Spinal cord (tissue), 10 donors: ENCODE results near the gene UBE2Z. TPM values are rescaled to one million over a fixed set of nuclear protein-coding genes. Genes with fewer than 3 reads are reported as not detected.

Source experiments
- DNase-seq, 6 donors: peaks; one replicate each; pipeline versions ENCODE4 v3.0.0 to v3.0.0-alpha.2; 2013 to 2015; ENCODE audit warnings: low spot score in 6 of 6, low read depth in 4 of 6
- H3K27ac ChIP-seq: one replicate; pipeline ENCODE4 v1.5.1; 2013; ENCODE audit warnings: low read depth, low read length, control low read depth
- H3K27me3 ChIP-seq: one replicate; pipeline ENCODE4 v1.6.1; 2013; ENCODE audit warnings: low read length; ENCODE audit not compliant: control insufficient read depth, insufficient read depth
- H3K36me3 ChIP-seq: one replicate; pipeline ENCODE4 v1.6.1; 2013; ENCODE audit warnings: low read length; ENCODE audit not compliant: control insufficient read depth, insufficient read depth
- H3K4me1 ChIP-seq: one replicate; pipeline ENCODE4 v1.6.1; 2013; ENCODE audit warnings: low read length; ENCODE audit not compliant: control insufficient read depth, insufficient read depth
- H3K4me3 ChIP-seq: one replicate; pipeline ENCODE4 v1.5.1; 2013; ENCODE audit warnings: low read depth, low read length, control low read depth
- H3K9me3 ChIP-seq: one replicate; pipeline ENCODE4 v1.6.1; 2013; ENCODE audit warnings: low read length; ENCODE audit not compliant: control insufficient read depth, insufficient read depth
- WGBS: methylation state at CpG from one replicate; pipeline ENCODE4 v1.1.5; 2013; ENCODE audit warnings: missing lambda C conversion rate; ENCODE audit not compliant: insufficient coverage; 5-methylcytosine and 5-hydroxymethylcytosine counted together
- polyA plus RNA-seq, 2 donors: library from polyadenylated mRNA; unstranded; fragments of 120-200 nt; gene quantifications; one replicate each; pipeline ENCODE4 v1.2.1, GENCODE V29; 2013; ENCODE audit not compliant: insufficient read length in 2 of 2
- total RNA-seq, 2 donors: library from RNA; depleted of rRNA in 1 of 2; stranded (reverse); fragments of 120-200 nt in 1 of 2; fragments of >200 nt in 1 of 2; gene quantifications; one replicate each; pipeline versions ENCODE4 v1.2.3 to v1.2.4, GENCODE V29; 2013 to 2014
- donor health status: healthy.

The UBE2Z gene
- total and polyA plus RNA-seq, 4 donors = 54.1 to 89.3 (median 73.0) TPM

GRCh38 chr17:48951572-48951971 lies 43.4 kb downstream of the UBE2Z start:
- no peak for DNase-seq
- 93% methylated on average over 4 of the region's 5 CpGs for WGBS
- H3K9me3 ChIP-seq = no peaks in the 10 kb centered on the region
- no peaks in the 10 kb centered on the region for H3K27me3 ChIP-seq
- no peaks in the 10 kb centered on the region for H3K4me1 ChIP-seq
- H3K27ac ChIP-seq = no peak overlapping the region
- H3K4me3 ChIP-seq = no peak overlapping the region
- H3K36me3 ChIP-seq = no peaks in the 10 kb centered on the region

GRCh38 chr17:48952904-48953303 lies 44.7 kb downstream of the UBE2Z start:
- Histone ChIP-seq H3K9me3 (no peaks in the 10 kb centered on the region), H3K27me3 (no peaks in the 10 kb centered on the region), H3K27ac (no peak overlapping the region), H3K4me1 (no peaks in the 10 kb centered on the region), H3K36me3 (no peaks in the 10 kb centered on the region), H3K4me3 (no peak overlapping the region)
- no CpG with 5 or more reads among the region's 5 CpGs for WGBS
- no peak for DNase-seq

- Histone ChIP-seq H3K4me1 (no peaks in the 10 kb centered on the region), H3K36me3 (no peaks in the 10 kb centered on the region), H3K4me3 (no peak overlapping the region), H3K27ac (no peak overlapping the region), H3K9me3 (no peaks in the 10 kb centered on the region), H3K27me3 (peaks cover 2% of the 10 kb centered on the region)
- no peak for DNase-seq
- WGBS = 79% methylated on average over 2 of the region's 7 CpGs
Measured at GRCh38 chr17:48954300-48954755, 46.1 kb downstream of the UBE2Z start.

- Histone ChIP-seq H3K4me3 (no peak overlapping the region), H3K4me1 (no peaks in the 10 kb centered on the region), H3K36me3 (no peaks in the 10 kb centered on the region), H3K27ac (no peak overlapping the region), H3K9me3 (no peaks in the 10 kb centered on the region), H3K27me3 (peaks cover 8% of the 10 kb centered on the region)
- 21% methylated on average over 10 of the region's 11 CpGs for WGBS
- DNase-seq = no peak
Measured at GRCh38 chr17:48960834-48961515, 52.8 kb downstream of the UBE2Z start.

- 88% methylated on average over 1 of the region's 10 CpGs for WGBS
- H3K27me3 ChIP-seq = peaks cover 8% of the 10 kb centered on the region
- no peak for DNase-seq
Measured at GRCh38 chr17:48961516-48962233, 53.5 kb downstream of the UBE2Z start.

DNA sequence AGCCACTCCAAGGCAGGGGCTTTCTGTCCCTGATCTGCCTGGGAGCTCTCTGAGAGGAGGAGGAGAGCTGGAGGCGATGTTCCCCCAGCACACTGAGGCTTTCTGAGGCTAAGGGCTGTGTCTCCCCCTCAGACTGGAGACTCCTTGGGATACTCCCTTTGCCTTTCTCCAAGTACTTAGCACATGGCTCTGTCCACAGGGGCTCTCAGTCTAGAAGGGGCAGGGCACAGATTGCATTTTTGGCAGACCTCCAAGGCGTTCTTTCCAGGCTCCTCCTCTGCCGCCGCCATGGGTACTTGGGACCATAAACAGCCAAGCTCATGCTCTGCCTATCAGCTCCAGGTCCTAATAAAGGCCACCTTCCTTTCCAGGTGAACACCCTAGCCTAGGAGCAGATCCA lies 62.0 kb downstream of the UBE2Z start:
- DNase-seq = peak in 1 of 6 donors; percentile 28
- Histone ChIP-seq H3K9me3 (no peaks in the 10 kb centered on the region), H3K4me3 (no peak overlapping the region), H3K36me3 (no peaks in the 10 kb centered on the region), H3K4me1 (no peaks in the 10 kb centered on the region), H3K27me3 (no peaks in the 10 kb centered on the region), H3K27ac (no peak overlapping the region)
- 52% methylated on average over 4 of the region's 4 CpGs for WGBS

More at GRCh38 chr17:48961516-48962233, 53.5 kb downstream of the UBE2Z start:
- no peaks in the 10 kb centered on the region for H3K4me1 ChIP-seq
- H3K27ac ChIP-seq = no peak overlapping the region
- H3K36me3 ChIP-seq = no peaks in the 10 kb centered on the region
- no peak overlapping the region for H3K4me3 ChIP-seq
- H3K9me3 ChIP-seq = no peaks in the 10 kb centered on the region

- Histone ChIP-seq H3K27me3 (no peaks in the 10 kb centered on the region), H3K4me3 (no peak overlapping the region), H3K36me3 (no peaks in the 10 kb centered on the region), H3K4me1 (no peaks in the 10 kb centered on the region), H3K9me3 (no peaks in the 10 kb centered on the region), H3K27ac (no peak overlapping the region)
- no peak for DNase-seq
- 78% methylated on average over 10 of the region's 12 CpGs for WGBS
Measured at GRCh38 chr17:48970865-48971687, 62.9 kb downstream of the UBE2Z start.

- H3K36me3 ChIP-seq = no peaks in the 10 kb centered on the region
- 90% methylated on average over 4 of the region's 7 CpGs for WGBS
- no peak overlapping the region for H3K27ac ChIP-seq
- DNase-seq = no peak
- H3K4me3 ChIP-seq = no peak overlapping the region
- H3K27me3 ChIP-seq = no peaks in the 10 kb centered on the region
- no peaks in the 10 kb centered on the region for H3K4me1 ChIP-seq
- H3K9me3 ChIP-seq = no peaks in the 10 kb centered on the region
Measured at GRCh38 chr17:48972749-48973097, 64.5 kb downstream of the UBE2Z start.

- Histone ChIP-seq H3K27ac (no peak overlapping the region), H3K27me3 (no peaks in the 10 kb centered on the region), H3K36me3 (no peaks in the 10 kb centered on the region), H3K4me1 (no peaks in the 10 kb centered on the region), H3K4me3 (no peak overlapping the region), H3K9me3 (no peaks in the 10 kb centered on the region)
- no peak for DNase-seq
- no CpG with 5 or more reads among the region's 3 CpGs for WGBS
Measured at GRCh38 chr17:48973806-48974205, 65.6 kb downstream of the UBE2Z start.
